Measurements from ENCODE around the gene APP. TPM values are rescaled to one million over a fixed set of nuclear protein-coding genes. Genes with fewer than 3 reads are reported as not detected.

Gene APP
- total RNA-seq, 1 donor from 2014 or later, result 358 TPM

DNA sequence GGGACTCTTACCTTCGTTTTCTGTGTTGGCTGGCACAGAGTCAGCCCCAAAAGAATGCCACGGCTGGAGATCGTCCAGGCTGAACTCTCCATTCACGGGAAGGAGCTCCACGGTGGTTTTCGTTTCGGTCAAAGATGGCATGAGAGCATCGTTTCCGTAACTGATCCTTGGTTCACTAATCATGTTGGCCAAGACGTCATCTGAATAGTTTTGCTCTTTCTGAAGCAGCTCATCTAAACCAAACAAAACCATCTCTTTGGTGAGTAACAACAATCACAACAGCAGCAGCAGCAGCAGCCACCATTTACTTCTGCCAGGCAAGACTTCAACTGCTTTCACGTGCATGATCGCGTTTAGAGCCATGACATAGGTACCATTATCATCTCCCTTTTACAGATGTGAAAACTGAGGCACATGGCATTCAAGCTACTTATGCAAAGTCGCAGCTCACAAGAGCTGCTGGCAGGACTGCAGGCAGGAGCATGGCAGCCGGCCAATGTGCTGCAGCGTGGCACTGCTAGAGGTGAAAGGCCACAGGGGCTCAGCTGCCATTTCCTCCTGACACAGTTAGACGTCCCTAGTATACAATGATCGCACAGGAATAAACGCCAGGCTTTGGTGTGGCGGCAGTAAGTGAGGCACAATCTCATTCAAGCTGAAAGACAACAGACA lies 258.7 kb downstream of the APP start:
- H3K27me3 ChIP-seq (ENCODE audit: low read depth), result no peaks in the 10 kb centered on the region
- TF ChIP-seq, protein P1, sequence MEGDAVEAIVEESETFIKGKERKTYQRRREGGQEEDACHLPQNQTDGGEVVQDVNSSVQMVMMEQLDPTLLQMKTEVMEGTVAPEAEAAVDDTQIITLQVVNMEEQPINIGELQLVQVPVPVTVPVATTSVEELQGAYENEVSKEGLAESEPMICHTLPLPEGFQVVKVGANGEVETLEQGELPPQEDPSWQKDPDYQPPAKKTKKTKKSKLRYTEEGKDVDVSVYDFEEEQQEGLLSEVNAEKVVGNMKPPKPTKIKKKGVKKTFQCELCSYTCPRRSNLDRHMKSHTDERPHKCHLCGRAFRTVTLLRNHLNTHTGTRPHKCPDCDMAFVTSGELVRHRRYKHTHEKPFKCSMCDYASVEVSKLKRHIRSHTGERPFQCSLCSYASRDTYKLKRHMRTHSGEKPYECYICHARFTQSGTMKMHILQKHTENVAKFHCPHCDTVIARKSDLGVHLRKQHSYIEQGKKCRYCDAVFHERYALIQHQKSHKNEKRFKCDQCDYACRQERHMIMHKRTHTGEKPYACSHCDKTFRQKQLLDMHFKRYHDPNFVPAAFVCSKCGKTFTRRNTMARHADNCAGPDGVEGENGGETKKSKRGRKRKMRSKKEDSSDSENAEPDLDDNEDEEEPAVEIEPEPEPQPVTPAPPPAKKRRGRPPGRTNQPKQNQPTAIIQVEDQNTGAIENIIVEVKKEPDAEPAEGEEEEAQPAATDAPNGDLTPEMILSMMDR (IDR thresholded peaks at IDR 0.05), result no peak
- ATAC-seq (no peak), DNase-seq (no peak)
- no peaks in the 10 kb centered on the region for H3K9me3 ChIP-seq
- intact Hi-C loops (cut with DNase I), result no loop called here
- peaks cover 5% of the 10 kb centered on the region for H3K36me3 ChIP-seq
- H3K4me3 ChIP-seq, result no peak overlapping the region
- H3K27ac ChIP-seq, result no peak overlapping the region
- H3K4me1 ChIP-seq, result peaks cover 9% of the 10 kb centered on the region

DNA sequence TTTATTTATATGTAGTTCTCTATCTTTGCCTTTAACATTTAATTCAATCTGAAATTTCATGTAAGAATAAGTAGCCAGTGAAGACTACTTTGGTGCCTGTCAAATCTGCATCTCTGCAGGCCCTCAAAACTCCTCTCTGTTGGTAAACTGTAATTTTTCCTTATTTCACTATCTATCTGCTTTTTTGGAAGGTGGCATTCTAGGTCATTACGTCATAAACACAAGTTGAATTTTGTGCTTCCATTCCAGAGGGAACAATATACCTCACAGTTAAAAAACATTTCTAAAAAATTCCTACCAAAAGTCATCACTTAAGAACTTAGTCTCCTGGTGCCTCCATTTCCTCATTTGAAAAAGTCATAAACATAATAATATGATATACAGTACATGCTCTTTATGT lies 259.8 kb downstream of the APP start:
- H3K4me3 ChIP-seq, result no peak overlapping the region
- intact Hi-C loops (cut with DNase I), result no loop called here
- DNase-seq (no peak), ATAC-seq (no peak)
- no peaks in the 10 kb centered on the region for H3K27me3 ChIP-seq (ENCODE audit: low read depth)
- no peak overlapping the region for H3K27ac ChIP-seq
- TF ChIP-seq, protein P1 (IDR thresholded peaks at IDR 0.05), result no peak
- H3K9me3 ChIP-seq, result no peaks in the 10 kb centered on the region
- H3K4me1 ChIP-seq, result peaks cover 9% of the 10 kb centered on the region
- H3K36me3 ChIP-seq, result peaks cover 5% of the 10 kb centered on the region

DNA sequence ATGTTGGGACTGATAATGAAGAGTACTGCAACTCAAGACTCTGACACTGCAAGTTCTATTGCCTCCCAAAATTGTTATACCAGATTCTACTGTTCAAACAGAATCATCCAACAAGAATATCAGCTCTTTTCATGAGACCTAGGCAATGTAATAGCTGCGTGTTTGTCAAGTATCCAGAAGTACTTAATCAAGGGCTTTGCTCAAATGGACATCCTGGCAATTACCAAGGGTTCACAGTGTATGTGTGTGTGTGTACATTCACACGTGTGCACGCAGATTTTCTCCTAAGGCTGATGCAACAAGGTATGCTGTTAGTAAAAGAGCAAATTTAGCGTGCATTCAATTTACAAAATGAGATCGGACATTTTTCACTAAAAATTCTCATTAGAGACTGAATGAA lies 261.2 kb downstream of the APP start:
- TF ChIP-seq, protein P1 (IDR thresholded peaks at IDR 0.05), result no peak
- Histone ChIP-seq H3K9me3 (no peaks in the 10 kb centered on the region), H3K27ac (no peak overlapping the region), H3K4me1 (peaks cover 9% of the 10 kb centered on the region), H3K36me3 (peaks cover 5% of the 10 kb centered on the region), H3K27me3 (ENCODE audit: low read depth) (no peaks in the 10 kb centered on the region), H3K4me3 (no peak overlapping the region)
- no peak for ATAC-seq
- intact Hi-C loops (cut with DNase I), result no loop called here
- DNase-seq, result no peak

DNA sequence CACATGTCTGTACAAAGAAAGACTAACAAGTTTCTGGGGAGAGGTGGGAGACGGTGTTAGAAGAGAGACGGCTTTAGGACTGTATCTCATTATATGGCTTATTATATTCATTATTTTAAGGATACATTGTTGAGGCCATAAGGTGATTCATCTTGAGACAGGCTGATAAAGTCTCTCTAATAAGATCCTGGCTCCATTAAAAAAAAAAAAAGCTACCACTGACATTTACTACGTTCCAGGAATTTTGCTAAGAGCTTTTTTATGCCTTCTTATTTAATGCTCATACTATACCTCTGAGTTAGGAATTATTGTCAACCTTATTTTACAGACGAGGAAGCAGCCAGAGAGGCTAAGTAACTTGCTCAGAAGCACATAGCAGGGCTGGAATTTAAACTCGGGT lies 262.1 kb downstream of the APP start:
- Histone ChIP-seq H3K4me3 (no peak overlapping the region), H3K4me1 (peaks cover 9% of the 10 kb centered on the region), H3K27me3 (ENCODE audit: low read depth) (no peaks in the 10 kb centered on the region), H3K36me3 (peaks cover 5% of the 10 kb centered on the region), H3K27ac (no peak overlapping the region), H3K9me3 (no peaks in the 10 kb centered on the region)
- TF ChIP-seq, protein P1 (IDR thresholded peaks at IDR 0.05), result no peak
- no peak for DNase-seq
- intact Hi-C loops (cut with DNase I), result no loop called here
- no peak for ATAC-seq

DNA sequence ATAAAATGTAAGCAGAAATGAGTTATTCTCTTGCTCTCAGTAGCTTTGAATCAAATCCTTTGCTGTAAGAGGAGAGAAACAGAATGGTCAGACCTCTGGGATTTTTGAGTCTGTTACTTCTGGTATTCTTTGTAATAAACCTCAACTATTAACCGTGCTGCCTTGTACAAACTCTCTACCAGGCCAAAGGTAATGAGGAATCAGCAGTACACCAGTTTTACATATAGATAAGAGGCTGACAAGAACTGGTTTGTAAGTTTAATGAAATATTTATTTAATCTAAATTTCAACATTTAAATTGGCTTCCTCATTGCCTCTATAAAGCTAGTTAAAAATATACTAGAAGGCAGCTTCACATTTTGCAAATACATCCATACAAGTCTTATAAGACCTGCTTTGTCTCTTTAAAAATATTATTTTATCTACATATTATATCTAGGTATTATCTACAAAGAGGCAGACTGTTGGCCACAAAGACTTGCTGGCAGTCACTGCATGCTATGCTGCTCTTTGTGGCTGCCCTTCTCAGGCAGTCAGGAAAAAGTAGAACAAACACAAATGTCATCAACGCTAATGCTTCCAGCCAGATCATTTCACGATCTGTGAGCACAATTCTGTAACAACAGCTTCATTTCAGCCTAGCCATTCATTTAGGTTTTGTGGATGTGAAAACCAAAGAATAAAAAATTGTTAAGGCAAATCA lies 262.8 kb downstream of the APP start:
- TF ChIP-seq, protein P1 (IDR thresholded peaks at IDR 0.05), result no peak
- no peak for ATAC-seq
- H3K9me3 ChIP-seq, result no peaks in the 10 kb centered on the region
- no peak overlapping the region for H3K27ac ChIP-seq
- no peak overlapping the region for H3K4me3 ChIP-seq
- H3K36me3 ChIP-seq, result peaks cover 5% of the 10 kb centered on the region
- H3K27me3 ChIP-seq (ENCODE audit: low read depth), result no peaks in the 10 kb centered on the region
- DNase-seq, result no peak
- intact Hi-C loops (cut with DNase I), result no loop called here
- peaks cover 9% of the 10 kb centered on the region for H3K4me1 ChIP-seq
